ENCODE measurements around the gene WDR90. TPM values are rescaled to one million over a fixed set of nuclear protein-coding genes. Genes with fewer than 3 reads are reported as not detected.

WDR90 gene
- total RNA-seq, 2 donors from 2014 or later = 36.1 to 101 TPM

- Mint-ChIP-seq H3K27ac (no peak overlapping the region), H3K36me3 (no peaks in the 10 kb centered on the region)
These were observed 2.4 kb upstream of the WDR90 start for GRCh38 chr16:646679-647172.

GRCh38 chr16:647173-647902 is 1.8 kb upstream of the WDR90 start:
- Mint-ChIP-seq H3K27ac (no peak overlapping the region), H3K9me3 (no peaks in the 10 kb centered on the region), H3K36me3 (no peaks in the 10 kb centered on the region)
- ATAC-seq (no peak), DNase-seq (ENCODE audit: low spot score in 2 of 2) (no peak)

More at GRCh38 chr16:646679-647172, 2.4 kb upstream of the WDR90 start:
- DNase-seq (ENCODE audit: low spot score in 2 of 2) (no peak), ATAC-seq (no peak)
- H3K9me3 Mint-ChIP-seq = no peaks in the 10 kb centered on the region

GRCh38 chr16:648071-648780 is 939 bp upstream of the WDR90 start:
- Mint-ChIP-seq H3K9me3 (no peaks in the 10 kb centered on the region), H3K27ac (peak overlapping the region; percentile 50 to 74), H3K36me3 (no peaks in the 10 kb centered on the region)
- DNase-seq (ENCODE audit: low spot score in 2 of 2) = peak in 1 of 2 donors; percentile 67
- peak in 1 of 2 donors; percentile 41 for ATAC-seq

GRCh38 chr16:649631-650030 is 466 bp downstream of the WDR90 start:
- ATAC-seq = peak; percentile 13 to 31
- Mint-ChIP-seq H3K36me3 (no peaks in the 10 kb centered on the region), H3K9me3 (no peaks in the 10 kb centered on the region), H3K27ac (peak overlapping the region in 1 of 2 donors; percentile 77)
- peak in 1 of 2 donors; percentile 26 for DNase-seq (ENCODE audit: low spot score in 2 of 2)

GRCh38 chr16:651844-652243 is 2.7 kb downstream of the WDR90 start:
- no peak overlapping the region for H3K27ac Mint-ChIP-seq
- DNase-seq (ENCODE audit: low spot score in 2 of 2) = no peak
- no peaks in the 10 kb centered on the region for H3K36me3 Mint-ChIP-seq
- no peaks in the 10 kb centered on the region for H3K9me3 Mint-ChIP-seq
- no peak for ATAC-seq

GRCh38 chr16:652454-653305 is 3.5 kb downstream of the WDR90 start:
- DNase-seq (ENCODE audit: low spot score in 2 of 2) (no peak), ATAC-seq (no peak)
- Mint-ChIP-seq H3K27ac (no peak overlapping the region), H3K9me3 (no peaks in the 10 kb centered on the region), H3K36me3 (no peaks in the 10 kb centered on the region)

GRCh38 chr16:654034-654433 is 4.9 kb downstream of the WDR90 start:
- no peaks in the 10 kb centered on the region for H3K36me3 Mint-ChIP-seq
- H3K27ac Mint-ChIP-seq = peak overlapping the region in 1 of 2 donors; percentile 74
- DNase-seq (ENCODE audit: low spot score in 2 of 2) (no peak), ATAC-seq (no peak)
- no peaks in the 10 kb centered on the region for H3K9me3 Mint-ChIP-seq

- no peaks in the 10 kb centered on the region for H3K36me3 Mint-ChIP-seq
- no peak overlapping the region for H3K27ac Mint-ChIP-seq
- ATAC-seq (no peak), DNase-seq (ENCODE audit: low spot score in 2 of 2) (no peak)
- no peaks in the 10 kb centered on the region for H3K9me3 Mint-ChIP-seq
These were observed 8.3 kb downstream of the WDR90 start for GRCh38 chr16:657487-657886.

GRCh38 chr16:658679-659571 is 9.8 kb downstream of the WDR90 start:
- no peak for DNase-seq (ENCODE audit: low spot score in 2 of 2)
- ATAC-seq = no peak
- no peaks in the 10 kb centered on the region for H3K9me3 Mint-ChIP-seq
- no peaks in the 10 kb centered on the region for H3K36me3 Mint-ChIP-seq
- no peak overlapping the region for H3K27ac Mint-ChIP-seq

- Mint-ChIP-seq H3K36me3 (no peaks in the 10 kb centered on the region), H3K27ac (no peak overlapping the region), H3K9me3 (no peaks in the 10 kb centered on the region)
- DNase-seq (ENCODE audit: low spot score in 2 of 2) (no peak), ATAC-seq (peak in 1 of 2 donors; percentile 7)
These were observed 10.5 kb downstream of the WDR90 start for GRCh38 chr16:659618-660017.

GRCh38 chr16:660132-660458 is 10.9 kb downstream of the WDR90 start:
- H3K27ac Mint-ChIP-seq = no peak overlapping the region
- no peaks in the 10 kb centered on the region for H3K36me3 Mint-ChIP-seq
- ATAC-seq = peak in 1 of 2 donors; percentile 6
- no peaks in the 10 kb centered on the region for H3K9me3 Mint-ChIP-seq
- no peak for DNase-seq (ENCODE audit: low spot score in 2 of 2)

- no peaks in the 10 kb centered on the region for H3K9me3 Mint-ChIP-seq
- no peak overlapping the region for H3K27ac Mint-ChIP-seq
- no peaks in the 10 kb centered on the region for H3K36me3 Mint-ChIP-seq
- DNase-seq (ENCODE audit: low spot score in 2 of 2) = peak in 1 of 2 donors; percentile 71
- ATAC-seq = peak; percentile 75 to 76
These were observed 11.5 kb downstream of the WDR90 start for GRCh38 chr16:660459-661183.

- H3K9me3 Mint-ChIP-seq = no peaks in the 10 kb centered on the region
- H3K36me3 Mint-ChIP-seq = no peaks in the 10 kb centered on the region
- DNase-seq (ENCODE audit: low spot score in 2 of 2) (no peak), ATAC-seq (peak; percentile 4 to 7)
- no peak overlapping the region for H3K27ac Mint-ChIP-seq
These were observed 12.1 kb downstream of the WDR90 start for GRCh38 chr16:661184-661821.

GRCh38 chr16:662095-662494 is 12.9 kb downstream of the WDR90 start:
- Mint-ChIP-seq H3K27ac (no peak overlapping the region), H3K9me3 (no peaks in the 10 kb centered on the region), H3K36me3 (no peaks in the 10 kb centered on the region)
- ATAC-seq (no peak), DNase-seq (ENCODE audit: low spot score in 2 of 2) (no peak)

GRCh38 chr16:662597-662996 is 13.4 kb downstream of the WDR90 start:
- ATAC-seq (no peak), DNase-seq (ENCODE audit: low spot score in 2 of 2) (no peak)
- no peaks in the 10 kb centered on the region for H3K36me3 Mint-ChIP-seq
- H3K27ac Mint-ChIP-seq = no peak overlapping the region
- no peaks in the 10 kb centered on the region for H3K9me3 Mint-ChIP-seq

All from activated naive CD4-positive, alpha-beta T cell treated with anti-CD3 and anti-CD28 coated beads, Interleukin-2, amount 50 U/mL, for 72 hours (primary cell).